ENCODE results near the gene PIM2. TPM values are rescaled to one million over a fixed set of nuclear protein-coding genes. Genes with fewer than 3 reads are reported as not detected.

The PIM2 gene
- total and polyA plus RNA-seq, 9 of the 15 experiments (the other 6 are each of a cell fraction or from before 2014, with no cell fraction given): 67.6 to 191 (median 108) TPM

DNA sequence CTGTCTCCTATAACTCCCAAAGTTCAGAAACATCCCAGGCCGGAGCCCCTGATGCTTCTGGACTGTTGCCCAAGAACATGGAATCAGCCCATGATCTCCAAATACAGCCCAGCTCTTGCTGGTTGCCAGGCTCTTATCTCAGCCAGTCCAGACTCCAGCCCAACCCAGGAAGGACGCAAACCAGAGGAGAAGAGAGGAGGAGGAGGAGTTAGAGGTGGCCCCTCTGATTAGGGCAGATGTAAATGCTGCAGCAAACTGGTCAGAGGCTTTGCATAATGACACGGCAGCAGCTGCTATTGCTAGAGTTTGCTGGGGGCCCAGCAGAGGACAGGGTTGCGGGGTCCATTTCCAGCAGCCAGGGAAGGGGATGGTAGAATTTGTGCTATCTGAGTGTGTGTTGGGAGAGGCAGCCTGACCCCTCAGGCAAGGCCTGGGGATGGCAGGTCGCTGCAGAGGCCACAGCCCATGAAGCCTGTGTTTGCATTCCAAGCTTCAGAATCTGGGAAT is 42.8 kb upstream of the PIM2 start (continued):
- TF ChIP-seq, protein P1, sequence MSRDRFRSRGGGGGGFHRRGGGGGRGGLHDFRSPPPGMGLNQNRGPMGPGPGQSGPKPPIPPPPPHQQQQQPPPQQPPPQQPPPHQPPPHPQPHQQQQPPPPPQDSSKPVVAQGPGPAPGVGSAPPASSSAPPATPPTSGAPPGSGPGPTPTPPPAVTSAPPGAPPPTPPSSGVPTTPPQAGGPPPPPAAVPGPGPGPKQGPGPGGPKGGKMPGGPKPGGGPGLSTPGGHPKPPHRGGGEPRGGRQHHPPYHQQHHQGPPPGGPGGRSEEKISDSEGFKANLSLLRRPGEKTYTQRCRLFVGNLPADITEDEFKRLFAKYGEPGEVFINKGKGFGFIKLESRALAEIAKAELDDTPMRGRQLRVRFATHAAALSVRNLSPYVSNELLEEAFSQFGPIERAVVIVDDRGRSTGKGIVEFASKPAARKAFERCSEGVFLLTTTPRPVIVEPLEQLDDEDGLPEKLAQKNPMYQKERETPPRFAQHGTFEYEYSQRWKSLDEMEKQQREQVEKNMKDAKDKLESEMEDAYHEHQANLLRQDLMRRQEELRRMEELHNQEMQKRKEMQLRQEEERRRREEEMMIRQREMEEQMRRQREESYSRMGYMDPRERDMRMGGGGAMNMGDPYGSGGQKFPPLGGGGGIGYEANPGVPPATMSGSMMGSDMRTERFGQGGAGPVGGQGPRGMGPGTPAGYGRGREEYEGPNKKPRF (IDR thresholded peaks at IDR 0.05; ENCODE audit: low read depth, low read length): no peak
- TF ChIP-seq ZNF57 (CRISPR knock-in tag; IDR thresholded peaks at IDR 0.05) (no peak), RFX5 (IDR thresholded peaks at IDR 0.05; ENCODE audit: low read depth, low read length) (no peak), ZNF311 (CRISPR knock-in tag; IDR thresholded peaks at IDR 0.05) (no peak), ZNF347 (CRISPR knock-in tag; IDR thresholded peaks at IDR 0.05; ENCODE audit: low read depth) (no peak), ILK (tag; IDR thresholded peaks at IDR 0.05; ENCODE audit: borderline replicate concordance, low read depth) (no peak), HCFC1 (IDR thresholded peaks at IDR 0.05; ENCODE audit: low read depth, low read length) (no peak), SMAD2 (IDR thresholded peaks at IDR 0.05; ENCODE audit: low read depth, low read length) (no peak), ZNF707 (CRISPR knock-in tag; conservative IDR thresholded peaks at IDR 0.05) (no peak), XRCC4 (IDR thresholded peaks at IDR 0.05; ENCODE audit: extremely low read depth, insufficient read depth, insufficient read length) (no peak), GABPB1 (CRISPR knock-in tag; IDR thresholded peaks at IDR 0.05) (no peak), ZNF224 (CRISPR knock-in tag; IDR thresholded peaks at IDR 0.05) (no peak), ZNF146 (CRISPR knock-in tag; IDR thresholded peaks at IDR 0.05; ENCODE audit: unreplicated experiment) (no peak), TEAD1 (CRISPR knock-in tag; IDR thresholded peaks at IDR 0.05) (no peak)
- TF ChIP-seq, protein P2, sequence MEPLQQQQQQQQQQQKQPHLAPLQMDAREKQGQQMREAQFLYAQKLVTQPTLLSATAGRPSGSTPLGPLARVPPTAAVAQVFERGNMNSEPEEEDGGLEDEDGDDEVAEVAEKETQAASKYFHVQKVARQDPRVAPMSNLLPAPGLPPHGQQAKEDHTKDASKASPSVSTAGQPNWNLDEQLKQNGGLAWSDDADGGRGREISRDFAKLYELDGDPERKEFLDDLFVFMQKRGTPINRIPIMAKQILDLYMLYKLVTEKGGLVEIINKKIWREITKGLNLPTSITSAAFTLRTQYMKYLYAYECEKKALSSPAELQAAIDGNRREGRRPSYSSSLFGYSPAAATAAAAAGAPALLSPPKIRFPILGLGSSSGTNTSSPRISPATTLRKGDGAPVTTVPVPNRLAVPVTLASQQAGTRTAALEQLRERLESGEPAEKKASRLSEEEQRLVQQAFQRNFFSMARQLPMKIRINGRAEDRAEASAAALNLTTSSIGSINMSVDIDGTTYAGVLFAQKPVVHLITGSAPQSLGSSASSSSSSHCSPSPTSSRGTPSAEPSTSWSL (CRISPR knock-in tag; IDR thresholded peaks at IDR 0.05; ENCODE audit: borderline replicate concordance): no peak
- TF ChIP-seq, protein P3, sequence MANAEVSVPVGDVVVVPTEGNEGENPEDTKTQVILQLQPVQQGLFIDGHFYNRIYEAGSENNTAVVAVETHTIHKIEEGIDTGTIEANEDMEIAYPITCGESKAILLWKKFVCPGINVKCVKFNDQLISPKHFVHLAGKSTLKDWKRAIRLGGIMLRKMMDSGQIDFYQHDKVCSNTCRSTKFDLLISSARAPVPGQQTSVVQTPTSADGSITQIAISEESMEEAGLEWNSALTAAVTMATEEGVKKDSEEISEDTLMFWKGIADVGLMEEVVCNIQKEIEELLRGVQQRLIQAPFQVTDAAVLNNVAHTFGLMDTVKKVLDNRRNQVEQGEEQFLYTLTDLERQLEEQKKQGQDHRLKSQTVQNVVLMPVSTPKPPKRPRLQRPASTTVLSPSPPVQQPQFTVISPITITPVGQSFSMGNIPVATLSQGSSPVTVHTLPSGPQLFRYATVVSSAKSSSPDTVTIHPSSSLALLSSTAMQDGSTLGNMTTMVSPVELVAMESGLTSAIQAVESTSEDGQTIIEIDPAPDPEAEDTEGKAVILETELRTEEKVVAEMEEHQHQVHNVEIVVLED (CRISPR knock-in tag; IDR thresholded peaks at IDR 0.05): no peak
- TF ChIP-seq, protein P4, sequence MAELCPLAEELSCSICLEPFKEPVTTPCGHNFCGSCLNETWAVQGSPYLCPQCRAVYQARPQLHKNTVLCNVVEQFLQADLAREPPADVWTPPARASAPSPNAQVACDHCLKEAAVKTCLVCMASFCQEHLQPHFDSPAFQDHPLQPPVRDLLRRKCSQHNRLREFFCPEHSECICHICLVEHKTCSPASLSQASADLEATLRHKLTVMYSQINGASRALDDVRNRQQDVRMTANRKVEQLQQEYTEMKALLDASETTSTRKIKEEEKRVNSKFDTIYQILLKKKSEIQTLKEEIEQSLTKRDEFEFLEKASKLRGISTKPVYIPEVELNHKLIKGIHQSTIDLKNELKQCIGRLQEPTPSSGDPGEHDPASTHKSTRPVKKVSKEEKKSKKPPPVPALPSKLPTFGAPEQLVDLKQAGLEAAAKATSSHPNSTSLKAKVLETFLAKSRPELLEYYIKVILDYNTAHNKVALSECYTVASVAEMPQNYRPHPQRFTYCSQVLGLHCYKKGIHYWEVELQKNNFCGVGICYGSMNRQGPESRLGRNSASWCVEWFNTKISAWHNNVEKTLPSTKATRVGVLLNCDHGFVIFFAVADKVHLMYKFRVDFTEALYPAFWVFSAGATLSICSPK (IDR thresholded peaks at IDR 0.05; ENCODE audit: borderline replicate concordance): no peak
- TF ChIP-seq, protein P5, sequence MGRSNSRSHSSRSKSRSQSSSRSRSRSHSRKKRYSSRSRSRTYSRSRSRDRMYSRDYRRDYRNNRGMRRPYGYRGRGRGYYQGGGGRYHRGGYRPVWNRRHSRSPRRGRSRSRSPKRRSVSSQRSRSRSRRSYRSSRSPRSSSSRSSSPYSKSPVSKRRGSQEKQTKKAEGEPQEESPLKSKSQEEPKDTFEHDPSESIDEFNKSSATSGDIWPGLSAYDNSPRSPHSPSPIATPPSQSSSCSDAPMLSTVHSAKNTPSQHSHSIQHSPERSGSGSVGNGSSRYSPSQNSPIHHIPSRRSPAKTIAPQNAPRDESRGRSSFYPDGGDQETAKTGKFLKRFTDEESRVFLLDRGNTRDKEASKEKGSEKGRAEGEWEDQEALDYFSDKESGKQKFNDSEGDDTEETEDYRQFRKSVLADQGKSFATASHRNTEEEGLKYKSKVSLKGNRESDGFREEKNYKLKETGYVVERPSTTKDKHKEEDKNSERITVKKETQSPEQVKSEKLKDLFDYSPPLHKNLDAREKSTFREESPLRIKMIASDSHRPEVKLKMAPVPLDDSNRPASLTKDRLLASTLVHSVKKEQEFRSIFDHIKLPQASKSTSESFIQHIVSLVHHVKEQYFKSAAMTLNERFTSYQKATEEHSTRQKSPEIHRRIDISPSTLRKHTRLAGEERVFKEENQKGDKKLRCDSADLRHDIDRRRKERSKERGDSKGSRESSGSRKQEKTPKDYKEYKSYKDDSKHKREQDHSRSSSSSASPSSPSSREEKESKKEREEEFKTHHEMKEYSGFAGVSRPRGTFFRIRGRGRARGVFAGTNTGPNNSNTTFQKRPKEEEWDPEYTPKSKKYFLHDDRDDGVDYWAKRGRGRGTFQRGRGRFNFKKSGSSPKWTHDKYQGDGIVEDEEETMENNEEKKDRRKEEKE (IDR thresholded peaks at IDR 0.05; ENCODE audit: borderline replicate concordance in 1 of 2, control insufficient read depth in 1 of 2, low read depth in 2 of 2, low read length in 1 of 2): no peak

Data from K562 (cell line).